ENCODE measurements around the gene NUMA1. TPM values are rescaled to one million over a fixed set of nuclear protein-coding genes. Genes with fewer than 3 reads are reported as not detected.

NUMA1 gene
- total and polyA plus RNA-seq, 3 experiments from 2014 or later: 73.5 to 110 (median 106) TPM

GRCh38 chr11:72083414-72083813, 3.1 kb upstream of the NUMA1 start:
- peaks cover 5% of the 10 kb centered on the region for H3K36me3 ChIP-seq (ENCODE audit: insufficient read depth, low read length)
- no peaks in the 10 kb centered on the region for H3K27me3 Mint-ChIP-seq
- H3K36me3 Mint-ChIP-seq: peaks cover 0 to 16% (median 0%) of the 10 kb centered on the region in 3 donors
- no peaks in the 10 kb centered on the region for H3K9me3 ChIP-seq (ENCODE audit: low read length)
- H3K4me1 ChIP-seq (ENCODE audit: insufficient read depth, low read length): peaks cover 20% of the 10 kb centered on the region
- peak overlapping the region in 1 of 7 donors; percentile 71 for H3K4me3 Mint-ChIP-seq
- POLR2A ChIA-PET: interaction anchor here (1.5 kb wide), 1 partner anchor 43 kb away, joined by 3 read pairs; no protein-coding TSS in a partner anchor
- no peak for DNase-seq
- H3K9me3 Mint-ChIP-seq: no peaks in the 10 kb centered on the region
- peak overlapping the region in 7 of 8 donors; percentile 60 to 95 (median 74) for H3K27ac Mint-ChIP-seq
- peaks cover 27 to 39% (median 37%) of the 10 kb centered on the region in 3 donors for H3K4me1 Mint-ChIP-seq
- no peak overlapping the region for H3K4me3 ChIP-seq (ENCODE audit: low read length)
- CTCF ChIA-PET: no interaction called here
- H3K27me3 ChIP-seq (ENCODE audit: insufficient read depth, low read length, poor library complexity, severe bottlenecking): no peaks in the 10 kb centered on the region
- H3K27ac ChIP-seq (ENCODE audit: low read depth, low read length): no peak overlapping the region

DNA sequence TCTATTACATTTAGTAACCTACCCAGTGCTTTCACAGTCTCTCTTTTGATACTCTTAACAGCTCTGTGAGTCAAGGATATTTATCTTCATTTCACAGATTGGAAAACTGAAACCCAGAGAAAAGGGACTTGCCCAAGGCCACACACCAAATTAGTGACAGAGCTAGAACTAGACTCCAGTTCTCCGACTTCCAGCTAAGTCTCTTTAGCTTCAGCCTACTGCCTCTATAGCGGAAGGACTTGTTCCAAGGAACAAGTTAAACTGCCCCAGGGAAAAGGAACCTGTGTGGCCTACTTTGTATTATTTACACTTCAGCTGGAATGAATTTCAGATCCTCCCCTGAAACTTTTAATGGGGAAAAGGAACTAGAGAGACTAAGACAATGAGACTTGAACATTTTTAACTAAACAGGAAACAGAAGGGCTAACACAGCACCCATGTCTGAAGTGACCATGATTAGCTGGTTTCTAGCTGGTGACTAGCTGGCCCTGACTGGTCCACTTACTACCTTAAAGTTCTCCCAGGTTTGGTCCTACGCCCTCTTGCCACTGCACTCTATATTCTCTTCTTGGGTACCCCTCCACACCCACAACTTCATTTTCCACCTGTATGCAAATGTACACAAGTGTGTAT, 1.6 kb upstream of the NUMA1 start:
- POLR2A ChIA-PET: interaction anchor here (0.7 kb wide), 1 partner anchor 30 kb away, joined by 3 read pairs; the partner anchor contains the start of gene ANAPC15
- H3K9me3 Mint-ChIP-seq: no peaks in the 10 kb centered on the region
- DNase-seq: no peak
- CTCF ChIA-PET: interaction anchor here (1.2 to 2.0 kb wide), 5 partner anchors 9 to 141 kb away, joined by 4 to 9 read pairs (median 6); no protein-coding TSS in a partner anchor
- Histone ChIP-seq H3K27ac (ENCODE audit: low read depth, low read length) (no peak overlapping the region), H3K4me1 (ENCODE audit: insufficient read depth, low read length) (peaks cover 20% of the 10 kb centered on the region), H3K36me3 (ENCODE audit: insufficient read depth, low read length) (no peaks in the 10 kb centered on the region), H3K9me3 (ENCODE audit: low read length) (no peaks in the 10 kb centered on the region), H3K4me3 (ENCODE audit: low read length) (no peak overlapping the region), H3K27me3 (ENCODE audit: insufficient read depth, low read length, poor library complexity, severe bottlenecking) (no peaks in the 10 kb centered on the region)
- peak overlapping the region; percentile 27 to 99 (median 98) for H3K27ac Mint-ChIP-seq
- H3K4me3 Mint-ChIP-seq: peak overlapping the region; percentile 63 to 92 (median 90)
- no peaks in the 10 kb centered on the region for H3K27me3 Mint-ChIP-seq
- H3K4me1 Mint-ChIP-seq: peaks cover 30 to 46% (median 43%) of the 10 kb centered on the region in 3 donors
- peaks cover 0 to 10% (median 2%) of the 10 kb centered on the region in 3 donors for H3K36me3 Mint-ChIP-seq

DNA sequence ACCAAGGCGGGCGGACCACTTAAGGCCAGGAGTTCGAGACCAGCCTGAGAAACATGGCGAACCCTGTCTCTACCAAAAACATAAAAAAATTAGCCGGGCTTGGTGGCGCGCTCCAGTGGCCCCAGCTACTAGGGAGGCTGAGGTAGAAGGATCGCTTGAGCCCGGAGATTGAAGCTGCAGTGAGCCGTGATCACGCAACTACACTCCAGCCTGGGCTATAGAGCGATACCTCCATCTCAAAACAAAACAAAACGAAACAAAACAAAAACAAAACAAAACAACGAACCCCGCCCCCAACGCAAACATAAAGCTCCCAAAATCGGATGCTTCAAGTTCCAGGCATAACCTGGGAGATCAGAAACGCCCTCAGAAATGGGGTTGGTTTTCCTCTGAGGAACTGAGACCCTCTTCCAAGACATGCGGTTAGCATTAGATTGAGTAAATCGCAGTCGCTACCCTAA, 872 bp upstream of the NUMA1 start:
- H3K36me3 Mint-ChIP-seq: peaks cover 0 to 7% (median 2%) of the 10 kb centered on the region in 3 donors
- Histone ChIP-seq H3K4me1 (ENCODE audit: insufficient read depth, low read length) (peaks cover 20% of the 10 kb centered on the region), H3K27ac (ENCODE audit: low read depth, low read length) (peak overlapping the region; percentile 88), H3K27me3 (ENCODE audit: insufficient read depth, low read length, poor library complexity, severe bottlenecking) (no peaks in the 10 kb centered on the region), H3K9me3 (ENCODE audit: low read length) (no peaks in the 10 kb centered on the region), H3K36me3 (ENCODE audit: insufficient read depth, low read length) (no peaks in the 10 kb centered on the region), H3K4me3 (ENCODE audit: low read length) (peak overlapping the region; percentile 65)
- DNase-seq: no peak
- peaks cover 30 to 49% (median 43%) of the 10 kb centered on the region in 3 donors for H3K4me1 Mint-ChIP-seq
- H3K27ac Mint-ChIP-seq: peak overlapping the region; percentile 95 to 99 (median 98)
- no peaks in the 10 kb centered on the region for H3K27me3 Mint-ChIP-seq
- no peaks in the 10 kb centered on the region for H3K9me3 Mint-ChIP-seq
- CTCF ChIA-PET: interaction anchor here (1.2 to 2.0 kb wide), 5 partner anchors 10 to 142 kb away, joined by 4 to 9 read pairs (median 6); no protein-coding TSS in a partner anchor
- H3K4me3 Mint-ChIP-seq: peak overlapping the region; percentile 77 to 92 (median 90)
- POLR2A ChIA-PET: no interaction called here

- Mint-ChIP-seq H3K27ac (peak overlapping the region; percentile 95 to 99 (median 98)), H3K4me1 (peaks cover 30 to 49% (median 46%) of the 10 kb centered on the region in 3 donors), H3K4me3 (peak overlapping the region; percentile 77 to 92 (median 90)), H3K27me3 (no peaks in the 10 kb centered on the region), H3K36me3 (peaks cover 0 to 7% (median 2%) of the 10 kb centered on the region in 3 donors), H3K9me3 (no peaks in the 10 kb centered on the region)
- H3K9me3 ChIP-seq (ENCODE audit: low read length): no peaks in the 10 kb centered on the region
- peak in 4 of 5 donors; percentile 15 to 56 (median 42) for DNase-seq
- peak overlapping the region; percentile 88 for H3K27ac ChIP-seq (ENCODE audit: low read depth, low read length)
- no peaks in the 10 kb centered on the region for H3K36me3 ChIP-seq (ENCODE audit: insufficient read depth, low read length)
- ChIA-PET CTCF (interaction anchor here (1.1 to 1.2 kb wide), 2 partner anchors 32 to 54 kb away, joined by 3 read pairs; no protein-coding TSS in a partner anchor), POLR2A (interaction anchor here (0.7 to 2.3 kb wide), 2 partner anchors 33 to 39 kb away, joined by 4 to 12 read pairs; partner anchors contain the start of gene ANAPC15)
- H3K4me3 ChIP-seq (ENCODE audit: low read length): peak overlapping the region; percentile 67
- peaks cover 20% of the 10 kb centered on the region for H3K4me1 ChIP-seq (ENCODE audit: insufficient read depth, low read length)
- no peaks in the 10 kb centered on the region for H3K27me3 ChIP-seq (ENCODE audit: insufficient read depth, low read length, poor library complexity, severe bottlenecking)
Measured at GRCh38 chr11:72079819-72080325, 470 bp downstream of the NUMA1 start.

GRCh38 chr11:72078477-72078876, 1.9 kb downstream of the NUMA1 start:
- H3K9me3 ChIP-seq (ENCODE audit: low read length): no peaks in the 10 kb centered on the region
- no peaks in the 10 kb centered on the region for H3K27me3 ChIP-seq (ENCODE audit: insufficient read depth, low read length, poor library complexity, severe bottlenecking)
- Mint-ChIP-seq H3K4me1 (peaks cover 30 to 49% (median 46%) of the 10 kb centered on the region in 3 donors), H3K36me3 (peaks cover under 1 to 8% (median 3%) of the 10 kb centered on the region in 3 donors), H3K4me3 (peak overlapping the region; percentile 35 to 92 (median 67)), H3K27ac (peak overlapping the region in 6 of 8 donors; percentile 26 to 98 (median 78)), H3K9me3 (no peaks in the 10 kb centered on the region), H3K27me3 (no peaks in the 10 kb centered on the region)
- no peaks in the 10 kb centered on the region for H3K36me3 ChIP-seq (ENCODE audit: insufficient read depth, low read length)
- DNase-seq: no peak
- POLR2A ChIA-PET: interaction anchor here (1.1 to 2.3 kb wide), 2 partner anchors 36 to 38 kb away, joined by 3 to 12 read pairs; no protein-coding TSS in a partner anchor
- CTCF ChIA-PET: interaction anchor here (0.8 to 1.7 kb wide), 5 partner anchors 9 to 65 kb away, joined by 3 to 7 read pairs (median 3); no protein-coding TSS in a partner anchor
- no peak overlapping the region for H3K4me3 ChIP-seq (ENCODE audit: low read length)
- peaks cover 20% of the 10 kb centered on the region for H3K4me1 ChIP-seq (ENCODE audit: insufficient read depth, low read length)
- peak overlapping the region; percentile 38 for H3K27ac ChIP-seq (ENCODE audit: low read depth, low read length)

- Mint-ChIP-seq H3K36me3 (peaks cover 4 to 11% (median 7%) of the 10 kb centered on the region in 3 donors), H3K9me3 (no peaks in the 10 kb centered on the region), H3K4me3 (no peak overlapping the region), H3K4me1 (peaks cover 24 to 43% (median 35%) of the 10 kb centered on the region in 3 donors), H3K27me3 (no peaks in the 10 kb centered on the region), H3K27ac (peak overlapping the region in 2 of 8 donors; percentile 36 to 60)
- no peaks in the 10 kb centered on the region for H3K9me3 ChIP-seq (ENCODE audit: low read length)
- H3K4me3 ChIP-seq (ENCODE audit: low read length): no peak overlapping the region
- no peaks in the 10 kb centered on the region for H3K27me3 ChIP-seq (ENCODE audit: insufficient read depth, low read length, poor library complexity, severe bottlenecking)
- CTCF ChIA-PET: interaction anchor here (0.9 to 1.3 kb wide), 2 partner anchors 32 to 35 kb away, joined by 3 to 4 read pairs; no protein-coding TSS in a partner anchor
- no peak for DNase-seq
- H3K36me3 ChIP-seq (ENCODE audit: insufficient read depth, low read length): no peaks in the 10 kb centered on the region
- POLR2A ChIA-PET: no interaction called here
- H3K4me1 ChIP-seq (ENCODE audit: insufficient read depth, low read length): peaks cover 11% of the 10 kb centered on the region
- no peak overlapping the region for H3K27ac ChIP-seq (ENCODE audit: low read depth, low read length)
Measured at GRCh38 chr11:72075756-72076155, 4.6 kb downstream of the NUMA1 start.

- Histone ChIP-seq H3K27me3 (ENCODE audit: insufficient read depth, low read length, poor library complexity, severe bottlenecking) (no peaks in the 10 kb centered on the region), H3K27ac (ENCODE audit: low read depth, low read length) (no peak overlapping the region), H3K4me1 (ENCODE audit: insufficient read depth, low read length) (peaks cover 13% of the 10 kb centered on the region), H3K4me3 (ENCODE audit: low read length) (no peak overlapping the region), H3K36me3 (ENCODE audit: insufficient read depth, low read length) (no peaks in the 10 kb centered on the region), H3K9me3 (ENCODE audit: low read length) (no peaks in the 10 kb centered on the region)
- Mint-ChIP-seq H3K4me1 (peaks cover 22 to 40% (median 35%) of the 10 kb centered on the region in 3 donors), H3K27me3 (no peaks in the 10 kb centered on the region), H3K36me3 (peaks cover 4 to 10% (median 7%) of the 10 kb centered on the region in 3 donors), H3K27ac (peak overlapping the region in 2 of 8 donors; percentile 37 to 60), H3K4me3 (no peak overlapping the region), H3K9me3 (no peaks in the 10 kb centered on the region)
- DNase-seq: no peak
- ChIA-PET POLR2A (no interaction called here), CTCF (interaction anchor here (0.9 to 1.3 kb wide), 3 partner anchors 15 to 35 kb away, joined by 3 to 4 read pairs (median 3); no protein-coding TSS in a partner anchor)
Measured at GRCh38 chr11:72075109-72075508, 5.2 kb downstream of the NUMA1 start.

Data from CD8-positive, alpha-beta memory T cell (primary cell).